Thyroid gland (tissue), 4 donors: ENCODE measurements around the gene ZFHX2. TPM values are rescaled to one million over a fixed set of nuclear protein-coding genes. Genes with fewer than 3 reads are reported as not detected.

Experiments
- DNase-seq, 2 donors: peaks; one replicate each; pipeline ENCODE4 v3.0.0-alpha.2; 2019
- H3K27ac ChIP-seq, 3 donors: fragments of 200-600 bp; sonication (generic); 1 replicate in 2 of 3; 2 replicates in 1 of 3; pipeline ENCODE4 v1.5.1; 2016 to 2019; ENCODE audit warnings: mild to moderate bottlenecking in 1 of 3, moderate library complexity in 1 of 3
- H3K27me3 ChIP-seq: fragments of 200-600 bp; sonication (generic); one replicate; pipeline ENCODE4 v1.5.1; 2019
- H3K36me3 ChIP-seq, 2 donors: fragments of 200-600 bp; sonication (generic); one replicate each; pipeline ENCODE4 v1.5.1; 2016 to 2019
- H3K4me1 ChIP-seq, 2 donors: fragments of 200-600 bp; sonication (generic); one replicate each; pipeline ENCODE4 v1.5.1; 2017 to 2019
- H3K4me3 ChIP-seq, 3 donors: fragments of 200-600 bp; sonication (generic); replicated peaks in 1 of 3; 1 replicate in 2 of 3; 2 replicates in 1 of 3; pipeline ENCODE4 v1.5.1; 2016; ENCODE audit warnings: mild to moderate bottlenecking in 1 of 3
- H3K9me3 ChIP-seq: fragments of 200-600 bp; sonication (generic); one replicate; pipeline ENCODE4 v1.5.1; 2017
- CTCF ChIP-seq, 6 experiments: fragments of 200-600 bp in 3 of 6; fragments of 450-650 bp in 3 of 6; sonication (generic) in 3 of 6; IDR thresholded peaks; one replicate each; pipeline ENCODE4 v1.5.1; 2016 to 2019; ENCODE audit warnings: antibody characterized with exemption in 6 of 6, mild to moderate bottlenecking in 2 of 6, inconsistent platforms in 1 of 6, moderate library complexity in 1 of 6
- POLR2A ChIP-seq, 2 donors: fragments of 450-650 bp; IDR thresholded peaks; one replicate each; pipeline ENCODE4 v1.6.1; 2017; ENCODE audit warnings: antibody characterized with exemption in 2 of 2, mild to moderate bottlenecking in 2 of 2, moderate library complexity in 1 of 2
- WGBS, 2 donors: methylation state at CpG; one replicate each; pipeline ENCODE4 v1.1.5; 2017; 5-methylcytosine and 5-hydroxymethylcytosine counted together
- intact Hi-C: fragments of 100-400 bp; cut with DNase I; formaldehyde crosslinking; loops from one replicate; pipeline ENCODE4 v1.15.1; 2023
- total RNA-seq, 4 donors: library from RNA; depleted of rRNA; stranded (reverse); fragments of >200 nt; gene quantifications; one replicate each; pipeline ENCODE4 v1.2.3, GENCODE V29; 2016

ZFHX2 gene
- total RNA-seq, 4 donors from 2014 or later, result 0.46 to 2.3 (median 1.4) TPM

GRCh38 chr14:23572524-23572828 is 20.9 kb upstream of the ZFHX2 start:
- peaks cover 28% of the 10 kb centered on the region for H3K27me3 ChIP-seq
- no peak for TF ChIP-seq CTCF (IDR thresholded peaks at IDR 0.05)
- TF ChIP-seq POLR2A (IDR thresholded peaks at IDR 0.05), result no peak
- no peak overlapping the region for H3K4me3 ChIP-seq
- intact Hi-C loops, result no loop called here
- H3K36me3 ChIP-seq, result no peaks in the 10 kb centered on the region
- no peak for DNase-seq
- H3K4me1 ChIP-seq, result peaks cover 6 to 17% of the 10 kb centered on the region in 2 donors
- 62 to 68% methylated on average over 4 of the region's 4 CpGs for WGBS, 2 donors
- H3K27ac ChIP-seq, result no peak overlapping the region
- no peaks in the 10 kb centered on the region for H3K9me3 ChIP-seq

DNA sequence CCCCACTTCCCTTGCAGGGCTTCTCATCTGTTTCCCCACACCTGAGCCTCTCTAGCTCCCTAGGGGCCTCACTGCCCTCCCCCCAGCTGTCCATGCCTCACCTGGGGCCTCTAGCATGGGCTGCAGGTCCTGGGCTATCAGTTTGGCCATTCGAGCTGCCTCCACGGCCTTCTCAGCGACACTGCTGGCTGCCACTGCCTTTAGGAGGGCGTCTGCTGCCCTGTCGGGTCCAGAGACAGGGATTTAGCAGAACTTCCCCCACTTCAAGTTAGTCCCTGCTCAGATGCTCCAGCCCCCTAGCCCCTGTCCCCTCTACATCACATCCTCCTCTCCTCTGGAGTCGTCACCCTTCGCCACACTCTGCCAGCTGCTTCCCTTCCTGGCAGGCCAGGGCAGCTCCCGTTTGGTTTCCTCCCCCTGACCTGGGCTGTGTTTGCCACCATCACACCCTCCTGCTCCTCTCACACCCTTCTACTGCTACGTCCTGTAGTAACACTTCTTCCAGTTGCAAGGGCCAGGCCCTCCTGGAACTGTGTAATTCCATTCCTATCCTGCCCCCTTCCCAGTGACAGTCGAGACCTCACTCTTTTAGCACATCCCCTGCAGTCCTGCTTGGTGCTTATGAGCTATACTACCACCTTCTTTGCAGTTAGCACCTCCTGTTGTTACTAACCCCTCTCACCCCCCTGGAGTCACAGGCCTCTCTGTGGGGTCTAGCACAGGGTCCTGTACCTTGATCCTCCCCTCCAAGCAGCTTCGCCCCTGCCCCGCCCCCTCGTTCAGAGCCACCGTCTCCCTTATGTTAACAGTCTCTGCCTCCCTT is 20.3 kb upstream of the ZFHX2 start:
- Histone ChIP-seq H3K4me1 (peaks cover 1 to 12% of the 10 kb centered on the region in 2 donors), H3K4me3 (no peak overlapping the region), H3K27ac (no peak overlapping the region), H3K36me3 (no peaks in the 10 kb centered on the region), H3K9me3 (no peaks in the 10 kb centered on the region), H3K27me3 (peaks cover 23% of the 10 kb centered on the region)
- no peak for DNase-seq
- TF ChIP-seq CTCF (IDR thresholded peaks at IDR 0.05), result no peak
- no peak for TF ChIP-seq POLR2A (IDR thresholded peaks at IDR 0.05)
- intact Hi-C loops, result no loop called here
- 65 to 69% methylated on average over 14 of the region's 14 CpGs for WGBS, 2 donors

DNA sequence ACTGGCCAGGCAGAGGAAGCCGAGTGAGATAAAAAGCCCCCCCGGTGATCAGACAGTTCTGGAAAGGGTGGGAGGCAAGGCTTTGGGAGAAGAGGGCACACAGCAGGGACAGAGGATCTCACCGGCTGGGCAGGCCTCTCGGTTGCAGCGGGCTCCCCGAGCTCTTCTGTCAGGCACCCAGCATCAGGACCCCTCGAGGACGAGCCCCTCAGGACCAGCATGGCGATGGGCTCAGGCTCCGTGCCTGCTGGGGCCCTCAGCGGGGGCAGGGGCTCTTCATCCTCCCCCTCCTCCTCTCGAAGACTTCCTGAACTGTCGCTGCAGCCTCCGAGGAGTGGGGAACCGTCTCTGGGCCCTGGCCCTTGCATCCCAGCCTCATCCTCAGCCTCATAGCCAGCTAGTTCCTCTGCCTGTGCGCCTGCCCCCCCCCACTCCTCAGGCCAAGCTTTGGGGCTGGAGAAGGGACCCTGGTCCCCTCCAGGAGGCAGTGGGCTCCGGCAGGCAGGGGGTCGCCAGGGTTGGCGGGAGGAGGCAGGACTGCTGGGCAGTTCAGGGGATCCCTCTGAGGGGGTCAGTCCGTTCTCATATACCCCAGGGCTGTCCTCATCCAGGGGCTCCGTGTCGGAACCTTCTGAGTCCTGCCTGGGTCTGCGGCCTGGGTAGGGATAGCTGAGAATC is 19.4 kb upstream of the ZFHX2 start:
- intact Hi-C loops, result no loop called here
- no peak for TF ChIP-seq POLR2A (IDR thresholded peaks at IDR 0.05)
- no peak for TF ChIP-seq CTCF (IDR thresholded peaks at IDR 0.05)
- H3K27ac ChIP-seq, result no peak overlapping the region
- H3K36me3 ChIP-seq, result no peaks in the 10 kb centered on the region
- H3K4me3 ChIP-seq, result no peak overlapping the region
- WGBS, 2 donors, result 85 to 87% methylated on average over 10 to 23 of the region's 23 CpGs
- H3K27me3 ChIP-seq, result peaks cover 14% of the 10 kb centered on the region
- DNase-seq, result no peak
- H3K4me1 ChIP-seq, result peaks cover 6 to 11% of the 10 kb centered on the region in 2 donors
- H3K9me3 ChIP-seq, result no peaks in the 10 kb centered on the region

- Histone ChIP-seq H3K27me3 (peaks cover 3% of the 10 kb centered on the region), H3K36me3 (peaks cover 0 to 3% of the 10 kb centered on the region in 2 donors), H3K27ac (no peak overlapping the region), H3K9me3 (no peaks in the 10 kb centered on the region), H3K4me3 (no peak overlapping the region), H3K4me1 (peaks cover 6 to 9% of the 10 kb centered on the region in 2 donors)
- intact Hi-C loops, result no loop called here
- no peak for DNase-seq
- TF ChIP-seq POLR2A (IDR thresholded peaks at IDR 0.05), result no peak
- TF ChIP-seq CTCF (IDR thresholded peaks at IDR 0.05), result no peak
- 60 to 62% methylated on average over 7 of the region's 7 CpGs for WGBS, 2 donors
These were observed 18.0 kb upstream of the ZFHX2 start for GRCh38 chr14:23569443-23570151.
